NCI-H2081 (cell line): ENCODE measurements around the gene GPRC5D.
A peak's percentile ranks its signal among the peaks of the same experiment; 100 is the strongest.

Experiments
- DNase-seq, 2 experiments: peaks; one replicate each; lab custom pipeline; 2025; lab: John Stamatoyannopoulos, UW

The GPRC5D gene

DNA sequence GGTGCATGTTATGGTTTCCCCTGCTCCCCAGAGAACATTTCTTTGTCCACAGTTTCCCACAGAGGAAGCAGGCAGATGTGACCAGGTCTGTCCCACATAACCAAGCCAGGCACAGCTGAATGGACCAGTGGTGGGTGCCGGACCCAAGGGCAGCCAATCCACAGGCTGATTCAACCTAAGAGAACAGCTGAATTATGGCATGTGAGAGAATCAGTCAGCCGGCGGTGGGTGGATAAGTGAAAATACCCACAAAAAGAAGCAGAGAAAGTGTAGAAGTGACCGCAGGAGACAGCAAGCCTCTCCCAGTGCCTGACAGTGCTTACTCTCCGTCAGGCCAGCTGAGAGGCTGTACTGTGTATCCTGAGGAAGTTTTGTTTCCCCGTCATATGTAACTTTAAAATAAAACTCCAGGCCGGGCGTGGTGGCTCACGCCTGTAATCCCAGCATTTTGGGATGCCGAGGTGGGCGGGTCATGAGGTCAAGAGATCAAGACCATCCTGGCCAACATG is 14.9 kb downstream of the GPRC5D start:
- DNase-seq: no peak

DNA sequence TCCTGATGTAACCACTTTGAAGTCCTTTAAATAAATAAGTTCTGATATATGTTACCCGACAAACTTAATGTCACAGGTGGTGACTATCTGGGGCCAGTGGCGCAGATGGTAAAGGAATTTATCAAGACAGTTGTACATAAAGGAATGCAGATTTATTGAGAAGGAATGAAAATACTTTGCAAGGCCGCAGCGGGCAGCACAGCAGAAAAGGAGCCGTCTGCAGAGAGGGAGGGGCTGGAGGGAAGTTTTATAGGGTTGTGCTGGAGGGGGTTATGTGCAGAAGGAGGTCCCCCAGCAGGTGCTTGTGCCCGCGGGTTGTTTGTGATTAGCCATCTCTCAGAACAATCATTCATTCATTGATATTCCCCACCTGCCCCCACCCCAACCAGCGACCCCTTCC is 17.4 kb downstream of the GPRC5D start:
- no peak for DNase-seq

DNA sequence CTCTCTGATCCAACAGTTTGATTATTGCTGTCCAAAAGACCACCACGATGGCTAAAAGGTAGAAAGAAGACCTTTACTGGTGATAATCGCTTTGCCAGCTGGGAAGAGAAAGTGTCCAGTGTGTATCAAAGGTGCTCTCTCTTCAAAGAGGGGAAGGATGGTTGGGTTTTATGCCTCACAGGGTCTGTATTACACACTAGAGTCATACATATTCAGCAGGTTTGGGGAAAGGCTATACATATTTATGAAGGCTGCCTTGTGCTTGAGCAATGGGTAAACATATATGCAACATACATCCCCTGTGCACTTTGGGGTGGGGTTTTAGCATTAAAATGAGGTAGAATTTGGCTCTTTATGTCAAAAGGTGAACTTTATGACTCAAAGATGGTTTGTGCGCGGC is 18.2 kb downstream of the GPRC5D start:
- DNase-seq: no peak

DNA sequence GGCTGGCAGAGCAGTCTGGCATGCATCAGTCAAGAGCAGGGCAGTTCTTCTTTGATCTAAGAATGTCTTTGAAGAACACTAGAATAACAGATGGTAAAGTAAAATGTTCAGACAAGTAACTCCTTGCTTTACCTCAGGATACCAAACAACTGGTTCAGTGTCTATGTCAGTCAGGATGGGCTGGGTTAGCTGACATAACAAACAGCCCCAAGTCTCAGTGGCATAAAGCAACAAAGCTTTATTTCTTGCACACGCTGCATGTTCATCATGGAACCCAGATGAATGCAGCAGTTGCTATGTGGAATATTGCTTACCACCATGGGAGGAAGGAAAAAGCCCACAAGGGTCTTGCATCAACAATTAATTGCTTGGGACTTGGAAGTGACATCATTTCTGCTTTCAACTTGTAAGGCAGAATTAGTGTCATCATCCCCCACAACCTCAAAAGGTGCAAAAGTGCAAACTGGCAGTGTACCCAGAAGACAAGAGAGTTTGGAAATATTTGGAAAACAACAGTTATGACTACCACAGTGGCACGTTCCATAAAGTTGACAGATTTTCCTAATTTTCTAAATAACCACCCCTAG is 21.2 kb downstream of the GPRC5D start:
- no peak for DNase-seq

DNA sequence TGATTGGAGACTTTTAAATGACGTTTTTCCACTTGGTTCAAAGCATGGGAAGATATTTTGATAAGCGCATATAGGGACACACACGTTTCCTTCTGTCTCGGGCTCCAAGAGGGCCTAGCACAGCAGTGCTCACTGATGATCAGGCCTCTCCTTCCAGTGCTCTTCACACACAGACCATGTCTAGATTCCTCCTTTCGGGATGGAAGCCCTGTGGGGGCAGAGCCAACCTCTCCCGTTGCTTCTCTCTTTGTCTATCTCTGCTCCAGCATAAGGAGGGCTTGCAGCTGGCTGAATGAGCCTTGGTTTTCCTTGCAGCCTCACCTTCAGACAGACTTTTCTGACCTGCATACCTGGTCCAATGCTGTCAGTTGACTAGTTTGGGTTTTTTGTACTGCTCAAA is 22.3 kb downstream of the GPRC5D start:
- DNase-seq: no peak

DNA sequence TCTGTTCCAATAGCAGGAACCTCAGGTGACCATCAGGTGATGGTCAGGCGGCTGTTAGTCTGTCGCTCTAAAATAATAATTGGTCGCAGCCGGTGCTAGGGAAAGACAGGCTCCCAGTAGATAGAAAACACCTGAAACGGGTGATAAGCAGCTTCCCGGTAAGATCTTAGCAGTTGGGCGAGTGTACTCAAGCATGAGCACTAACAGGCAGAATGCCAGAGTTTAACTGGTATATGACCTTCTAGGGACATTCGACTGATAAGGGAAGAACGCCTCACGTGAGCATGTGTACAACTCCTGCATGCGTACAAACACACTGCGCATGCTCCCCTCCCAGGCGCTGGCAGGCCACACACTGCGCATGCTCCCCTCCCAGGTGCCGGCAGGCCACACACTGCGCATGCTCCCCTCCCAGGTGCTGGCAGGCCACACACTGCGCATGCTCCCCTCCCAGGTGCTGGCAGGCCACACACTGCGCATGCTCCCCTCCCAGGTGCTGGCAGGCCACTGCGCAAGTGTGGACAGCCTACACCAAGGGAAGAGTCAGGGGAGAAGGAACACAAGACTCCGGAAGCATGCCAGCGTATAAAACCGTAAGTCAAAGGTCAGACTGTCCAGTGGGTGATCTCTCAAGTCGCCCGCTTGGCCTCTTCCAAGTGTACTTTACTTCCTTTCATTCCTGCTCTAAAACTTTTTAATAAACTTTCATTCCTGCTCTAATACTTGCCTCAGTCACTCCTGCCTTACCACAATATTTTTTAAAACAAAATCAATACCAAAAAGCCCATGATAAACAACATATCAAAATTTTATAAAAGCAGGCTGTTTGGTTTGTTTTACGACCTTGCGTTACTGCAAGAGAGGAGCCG is 24.5 kb downstream of the GPRC5D start:
- peak; percentile 87 to 88 for DNase-seq

DNA sequence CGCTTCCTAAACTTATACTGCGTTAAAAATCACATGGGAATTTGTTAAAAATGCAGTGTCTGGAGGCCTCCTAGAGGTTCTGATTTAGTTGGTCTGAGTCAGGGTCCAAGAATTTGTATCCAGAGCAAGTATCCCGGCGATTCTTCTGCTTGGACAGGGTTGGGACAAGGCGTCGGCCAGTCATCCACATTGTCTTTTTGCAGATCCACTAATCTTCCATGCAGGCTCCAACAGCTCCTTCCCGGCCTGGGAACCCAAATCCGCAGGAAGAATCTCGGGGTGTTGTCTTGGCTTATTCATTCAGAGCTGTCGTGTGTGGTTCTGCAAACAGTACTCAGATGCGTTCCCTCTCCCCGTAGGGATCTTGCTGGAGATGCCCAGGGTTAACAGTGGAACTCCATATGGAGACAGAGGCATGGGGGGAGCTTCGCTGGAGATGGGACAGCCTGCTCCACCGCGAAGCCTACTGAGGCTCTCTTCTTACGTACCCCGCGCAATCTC is 25.3 kb downstream of the GPRC5D start:
- no peak for DNase-seq

DNA sequence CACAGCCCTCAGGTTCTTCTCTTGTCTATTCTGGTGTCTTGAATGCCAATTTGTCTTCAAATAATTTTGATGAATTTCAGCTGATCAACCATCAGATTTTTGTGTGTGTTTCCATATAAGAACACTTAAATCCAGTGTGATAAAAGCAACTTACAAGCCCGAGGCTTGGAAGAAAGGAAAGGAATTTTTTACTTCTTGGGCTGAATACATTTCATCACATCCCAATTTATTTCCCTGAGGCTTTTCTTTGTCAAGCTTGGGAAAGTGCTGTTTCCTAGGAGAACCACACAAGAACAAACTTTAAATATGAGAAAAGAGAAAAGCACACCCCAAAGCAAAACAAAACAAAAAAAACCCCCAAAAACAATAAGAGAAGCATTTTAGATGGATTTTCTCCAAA is 26.6 kb downstream of the GPRC5D start:
- DNase-seq: no peak

DNA sequence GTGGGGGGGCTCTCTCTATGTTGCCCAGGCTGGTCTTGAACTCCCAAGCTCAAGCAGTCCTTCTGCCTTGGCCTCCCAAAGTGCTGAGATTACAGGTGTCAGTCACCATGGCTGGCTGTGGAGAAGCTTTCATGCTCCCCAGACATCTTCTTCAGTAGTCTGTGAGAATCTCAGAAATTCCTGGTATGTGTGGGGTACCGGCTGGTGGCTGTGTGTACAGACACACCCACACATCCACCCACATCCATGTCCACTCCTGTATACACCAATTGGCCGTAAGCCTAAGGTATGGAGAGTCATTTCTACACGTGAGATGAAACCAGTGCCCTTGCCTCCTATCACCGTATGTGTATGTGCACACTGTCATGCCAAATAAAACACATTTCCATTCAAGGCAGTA is 27.8 kb downstream of the GPRC5D start:
- DNase-seq: no peak

DNA sequence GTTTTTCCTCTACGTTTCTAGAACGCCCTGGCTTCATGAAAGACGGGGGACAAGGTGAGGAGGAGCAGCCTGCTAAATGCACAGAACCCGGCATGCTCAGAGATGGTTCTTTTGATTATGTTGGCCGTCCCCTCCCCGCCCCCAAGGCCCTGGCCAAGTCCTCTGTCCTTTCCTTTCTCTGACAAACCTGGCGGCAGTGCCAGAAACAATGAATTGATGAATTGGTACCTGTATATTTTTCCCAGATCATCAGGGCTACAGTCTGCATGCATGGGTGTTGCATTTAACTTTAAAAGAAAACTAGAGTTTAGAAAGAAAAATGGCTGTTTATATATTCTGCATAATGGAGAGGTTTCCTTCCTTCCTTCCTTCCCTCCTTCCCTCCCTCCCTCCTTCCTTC is 29.0 kb downstream of the GPRC5D start:
- no peak for DNase-seq

DNA sequence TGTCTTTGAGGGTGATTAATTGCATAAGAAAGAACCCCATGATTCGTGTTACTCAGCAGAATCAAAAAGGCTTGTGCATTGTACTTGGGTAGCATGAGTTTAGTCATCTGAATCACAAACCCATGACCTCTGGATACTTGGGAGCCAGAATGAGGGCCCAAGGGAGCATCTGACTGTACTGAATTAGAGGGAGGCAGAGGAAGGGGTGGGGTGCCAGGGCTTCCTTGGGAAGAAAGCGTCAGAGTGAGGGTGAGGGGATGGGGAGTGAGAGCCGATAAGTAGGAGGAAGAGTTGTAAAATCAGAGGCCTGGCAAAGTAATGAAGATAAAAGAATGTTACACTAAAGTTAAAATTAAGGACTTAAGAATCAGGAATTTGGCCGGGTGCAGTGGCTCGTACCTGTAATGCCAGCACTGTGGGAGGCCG is 29.8 kb downstream of the GPRC5D start:
- no peak for DNase-seq

DNA sequence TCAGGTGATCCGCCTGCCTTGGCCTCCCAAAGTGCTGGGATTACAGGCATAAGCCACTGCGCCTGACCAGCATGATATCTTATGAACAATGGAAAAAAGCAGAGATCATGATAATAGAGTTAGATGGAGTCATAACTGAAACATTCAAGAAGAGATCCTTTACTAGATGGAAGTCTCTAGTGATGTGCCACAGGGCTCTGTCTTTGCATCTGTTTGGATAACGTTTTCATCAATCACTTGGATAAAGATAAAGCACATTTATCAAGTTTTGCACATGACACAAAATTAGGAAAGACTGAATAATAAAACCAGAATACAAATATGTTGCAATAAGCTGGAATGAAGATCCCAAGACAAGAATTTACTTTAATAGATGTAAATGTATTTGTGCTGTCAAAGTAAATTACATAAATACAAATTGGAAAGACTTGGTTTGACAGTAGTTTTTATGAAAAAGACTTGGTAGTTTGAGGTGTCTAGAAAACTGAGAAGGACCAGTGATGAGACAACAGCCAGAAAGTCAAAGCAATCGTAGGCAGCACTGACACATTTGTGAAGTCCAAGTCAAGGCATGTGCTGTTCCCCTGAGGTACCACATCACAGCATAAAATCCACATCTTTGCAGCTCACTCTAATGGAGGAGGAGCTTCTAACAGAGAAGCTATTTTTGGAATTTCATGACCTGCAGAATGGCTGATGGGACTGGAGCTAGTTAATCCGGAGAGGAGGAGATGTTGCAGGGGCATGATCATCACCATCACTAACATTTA is 32.1 kb downstream of the GPRC5D start:
- no peak for DNase-seq

DNA sequence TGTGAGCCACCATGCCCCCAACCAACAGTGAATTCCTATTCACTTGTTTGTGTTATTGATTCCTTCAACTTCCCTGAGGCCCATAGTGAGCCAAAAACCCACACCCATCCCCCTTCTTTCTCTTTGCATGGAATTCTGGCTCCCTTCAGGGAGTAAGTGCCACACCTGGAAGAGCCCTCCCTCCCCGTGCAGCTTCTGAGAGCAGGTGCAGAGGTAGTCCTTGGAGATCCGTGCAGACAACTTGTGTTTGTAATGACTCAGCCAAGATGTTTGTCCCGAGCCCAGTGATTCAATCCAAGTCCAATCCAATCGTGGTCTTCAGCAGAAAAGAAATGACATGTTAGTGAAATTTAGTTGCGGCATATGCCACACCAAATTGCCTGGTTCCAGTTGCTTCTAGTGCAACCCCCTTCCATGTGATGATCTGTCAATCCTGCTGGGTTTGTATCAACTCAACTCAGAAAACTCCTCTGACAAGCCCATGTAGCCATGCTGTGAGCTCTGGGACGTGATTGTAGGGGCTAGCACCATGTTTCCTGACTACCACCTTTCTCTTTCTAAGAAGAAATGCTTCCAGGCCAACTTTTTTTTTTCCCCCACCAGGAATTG is 33.1 kb downstream of the GPRC5D start:
- no peak for DNase-seq

DNA sequence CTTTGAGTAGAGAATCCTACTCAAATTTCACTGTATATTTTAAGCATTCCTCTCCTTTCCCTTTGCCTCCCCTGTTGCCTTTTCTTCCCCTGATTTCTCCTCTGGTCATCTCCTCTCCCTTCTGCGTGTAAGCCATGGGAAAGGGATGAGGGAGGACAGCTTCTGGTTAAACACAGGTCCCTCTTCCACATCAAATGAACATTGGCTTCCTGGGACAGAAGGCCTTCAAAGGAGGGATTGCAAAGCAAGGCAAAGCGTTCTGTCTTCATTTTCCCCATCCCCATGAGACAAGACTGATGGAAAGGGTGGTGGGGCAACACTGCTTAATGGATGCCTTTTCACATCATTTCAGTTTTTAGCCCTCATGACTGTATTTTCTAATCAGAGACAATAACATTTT is 34.5 kb downstream of the GPRC5D start:
- no peak for DNase-seq

DNA sequence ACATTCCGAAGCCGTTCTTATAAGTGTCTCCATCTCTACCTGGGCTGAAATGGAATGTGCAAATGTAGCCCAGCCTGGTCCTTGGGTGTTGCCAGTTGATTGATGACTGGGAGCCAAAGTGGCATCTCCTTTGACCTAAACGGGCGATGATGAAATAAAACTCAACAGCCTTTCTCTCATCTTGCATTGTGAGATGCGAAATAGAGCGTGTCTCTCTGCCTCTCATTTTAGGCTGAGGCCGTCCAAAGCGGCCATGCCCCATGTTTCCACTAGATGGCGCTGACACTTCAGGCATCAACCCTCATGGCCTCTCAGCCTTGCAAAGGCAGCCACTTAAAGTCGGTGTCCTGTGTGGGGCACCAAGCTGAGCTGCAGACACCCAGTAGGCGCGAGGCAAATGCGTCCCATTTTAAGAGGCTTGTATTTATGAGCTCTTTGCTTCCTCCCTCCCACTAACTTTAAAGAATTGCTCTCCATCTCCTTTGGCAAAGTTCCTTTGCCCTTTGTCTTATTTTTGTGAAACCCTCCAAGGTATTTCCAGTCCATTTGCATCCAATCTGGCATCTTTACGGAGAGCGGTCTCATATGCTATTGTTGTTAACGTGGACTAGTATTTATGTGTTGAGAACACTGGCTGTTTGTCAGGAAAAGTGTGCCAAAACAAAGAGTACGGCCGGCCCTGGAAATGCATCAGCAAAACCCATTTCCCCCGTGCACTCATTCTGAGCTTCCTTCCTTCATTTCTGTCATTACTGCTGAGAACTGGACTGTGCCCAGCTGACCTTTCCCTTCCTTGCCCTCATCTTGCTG is 35.6 kb downstream of the GPRC5D start:
- peak; percentile 74 to 79 for DNase-seq

DNA sequence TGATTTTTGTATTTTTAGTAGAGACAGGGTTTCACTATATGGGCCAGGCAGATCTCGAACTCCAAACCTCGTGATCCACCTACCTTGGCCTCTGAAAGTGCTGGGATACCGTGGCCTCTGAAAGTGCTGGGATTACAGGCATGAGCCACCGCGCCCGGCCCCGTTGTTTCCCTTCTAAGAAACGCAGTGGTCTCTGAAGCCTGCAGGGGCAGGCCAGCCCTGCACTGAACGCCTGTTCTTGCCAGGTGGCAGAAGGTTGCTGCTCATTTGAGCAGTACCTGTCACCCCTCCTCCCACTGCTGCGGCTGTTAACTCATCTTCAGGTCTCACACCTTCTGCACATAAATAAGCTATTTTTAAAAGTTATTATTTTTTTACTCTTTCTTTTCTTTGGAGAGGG is 36.3 kb downstream of the GPRC5D start:
- no peak for DNase-seq

DNA sequence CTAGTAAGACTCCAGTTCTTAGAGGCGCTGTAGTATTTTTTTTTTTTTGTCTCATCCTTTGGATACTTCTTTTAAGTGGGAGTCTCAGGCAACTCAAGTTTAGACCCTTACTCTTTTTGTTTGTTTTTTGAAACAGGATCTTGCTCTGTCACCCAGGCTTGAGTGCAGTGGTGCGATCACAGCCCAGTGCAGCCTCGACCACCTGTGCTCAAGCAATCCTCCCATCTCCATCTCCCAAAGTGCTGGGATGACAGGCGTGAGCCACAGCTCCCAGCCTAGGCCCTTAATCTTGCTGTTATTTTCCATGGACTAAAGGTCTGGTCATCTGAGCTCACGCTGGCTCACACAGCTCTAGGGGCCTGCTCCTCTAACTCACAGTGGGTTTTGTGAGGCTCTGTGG is 39.3 kb downstream of the GPRC5D start:
- no peak for DNase-seq

DNA sequence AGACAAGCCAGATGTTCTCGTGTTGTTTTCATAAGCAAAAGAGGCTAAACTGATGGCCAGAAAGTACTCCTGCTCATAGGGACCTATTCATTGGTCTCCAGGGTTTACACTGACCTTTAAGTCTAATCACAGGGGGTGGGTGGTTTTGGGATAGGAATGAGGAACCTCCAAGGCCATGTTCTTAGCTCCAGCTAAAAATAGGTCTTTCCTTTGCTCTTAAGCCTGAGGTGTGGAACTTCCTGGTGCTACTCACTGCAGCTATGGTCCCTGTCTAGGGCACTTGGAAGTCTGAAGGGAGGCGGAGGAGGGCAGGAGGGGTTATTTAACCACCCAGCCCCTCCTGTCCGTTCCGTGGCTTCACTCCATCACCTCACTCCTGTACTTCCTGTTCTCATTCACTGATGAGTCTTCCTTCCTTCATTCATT is 42.0 kb downstream of the GPRC5D start:
- no peak for DNase-seq

DNA sequence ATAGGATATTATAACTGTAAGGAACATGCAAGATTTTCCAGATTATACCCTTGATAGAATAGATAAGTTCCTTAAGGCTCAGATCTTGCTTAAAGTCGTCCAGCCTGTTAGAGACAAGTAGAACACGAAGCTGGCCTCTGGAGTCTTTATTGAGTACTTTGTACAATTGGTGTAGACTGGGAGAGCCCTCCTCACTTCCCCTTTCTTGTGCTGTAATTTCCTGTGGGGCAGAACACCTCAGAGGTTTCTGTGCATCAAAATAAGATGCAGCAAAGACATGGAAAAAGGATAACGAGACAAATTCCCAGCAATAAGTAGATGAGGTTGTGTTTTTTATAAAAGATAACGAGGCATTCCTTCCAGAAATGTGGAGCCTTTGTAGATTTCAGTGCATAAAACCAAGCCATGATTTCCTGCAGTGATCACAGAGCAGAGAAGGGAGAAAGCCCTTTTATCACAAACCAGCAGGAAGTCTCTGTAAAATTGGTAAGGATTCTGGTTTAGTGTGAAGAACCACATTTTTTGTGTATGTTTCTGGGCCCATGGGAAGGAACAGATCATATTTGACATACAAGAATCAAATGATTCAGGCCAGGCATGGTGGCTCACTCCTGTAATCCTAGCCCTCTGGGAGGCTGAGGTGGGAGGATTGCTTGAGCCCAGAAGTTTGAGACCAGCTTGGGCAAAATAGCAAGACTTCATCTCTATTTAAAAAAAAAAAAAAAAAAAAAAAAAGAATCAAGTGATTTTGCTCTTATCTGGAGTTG is 42.6 kb downstream of the GPRC5D start:
- DNase-seq: no peak

DNA sequence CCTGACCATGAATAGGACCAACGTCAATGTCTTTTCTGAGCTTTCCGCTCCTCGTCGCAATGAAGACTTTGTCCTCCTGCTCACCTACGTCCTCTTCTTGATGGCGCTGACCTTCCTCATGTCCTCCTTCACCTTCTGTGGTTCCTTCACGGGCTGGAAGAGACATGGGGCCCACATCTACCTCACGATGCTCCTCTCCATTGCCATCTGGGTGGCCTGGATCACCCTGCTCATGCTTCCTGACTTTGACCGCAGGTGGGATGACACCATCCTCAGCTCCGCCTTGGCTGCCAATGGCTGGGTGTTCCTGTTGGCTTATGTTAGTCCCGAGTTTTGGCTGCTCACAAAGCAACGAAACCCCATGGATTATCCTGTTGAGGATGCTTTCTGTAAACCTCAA is 43.3 kb downstream of the GPRC5D start:
- DNase-seq: no peak

DNA sequence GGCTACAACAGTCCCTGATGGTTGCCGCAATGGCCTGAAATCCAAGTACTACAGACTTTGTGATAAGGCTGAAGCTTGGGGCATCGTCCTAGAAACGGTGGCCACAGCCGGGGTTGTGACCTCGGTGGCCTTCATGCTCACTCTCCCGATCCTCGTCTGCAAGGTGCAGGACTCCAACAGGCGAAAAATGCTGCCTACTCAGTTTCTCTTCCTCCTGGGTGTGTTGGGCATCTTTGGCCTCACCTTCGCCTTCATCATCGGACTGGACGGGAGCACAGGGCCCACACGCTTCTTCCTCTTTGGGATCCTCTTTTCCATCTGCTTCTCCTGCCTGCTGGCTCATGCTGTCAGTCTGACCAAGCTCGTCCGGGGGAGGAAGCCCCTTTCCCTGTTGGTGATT is 43.7 kb downstream of the GPRC5D start:
- DNase-seq: no peak
